CD4-positive, alpha-beta T cell treated with Interleukin-4 for 4 hours (primary cell): ENCODE data around the gene ALDH1B1.

Experiments
- DNase-seq: peaks from one replicate; pipeline ENCODE4 v3.0.0-alpha.2; 2020

Gene ALDH1B1

DNA sequence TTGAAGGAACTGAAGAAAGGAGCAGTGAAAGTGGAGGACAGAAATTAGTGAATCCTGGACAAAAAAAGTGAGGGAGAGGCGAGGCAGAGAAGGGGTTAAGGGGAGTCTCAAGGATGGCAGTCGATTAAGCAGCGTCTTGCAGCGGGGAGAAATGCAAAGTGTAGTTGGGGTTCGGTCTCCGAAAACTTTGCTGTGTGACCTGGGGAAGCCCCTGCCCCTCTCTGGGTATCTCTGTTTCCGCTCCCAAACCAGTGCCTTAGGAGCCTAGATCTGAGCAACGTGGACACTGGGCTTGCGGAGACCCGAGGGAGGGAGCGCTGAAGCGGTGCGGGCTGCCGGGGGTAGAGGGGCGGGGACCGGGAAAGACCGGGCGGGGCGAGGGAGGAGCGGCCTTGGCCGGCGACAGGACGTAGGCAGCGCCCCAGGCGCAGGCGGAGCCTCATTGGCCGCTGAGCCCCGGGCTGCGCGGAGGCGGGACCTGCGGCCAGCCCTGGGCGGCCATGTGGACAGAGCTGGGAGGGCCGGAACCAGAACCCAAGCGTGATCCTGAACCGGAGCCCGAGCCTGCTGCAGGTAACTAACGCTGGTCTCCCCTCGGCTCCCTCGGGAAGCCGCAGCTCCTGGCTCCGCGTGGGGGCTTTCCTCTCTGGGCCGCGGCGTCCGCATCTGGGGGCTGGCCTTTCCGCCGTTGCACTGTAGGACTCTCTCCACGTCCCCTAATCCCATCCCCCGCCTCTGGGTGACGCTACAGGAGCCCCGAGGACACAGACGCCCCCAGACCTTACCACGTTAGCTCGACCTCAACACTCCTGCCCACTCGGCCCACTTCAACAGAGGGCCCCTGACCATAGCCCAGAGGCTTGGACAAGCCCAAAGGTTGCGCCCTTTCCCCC is at the start of gene ALDH1B1:
Gene ALDH1B1, plus strand, starts transcription at position 468 of the 893 bp plus-strand sequence. CDS start 3,047 bp downstream, outside the sequence.
- DNase-seq = peak; percentile 44

DNA sequence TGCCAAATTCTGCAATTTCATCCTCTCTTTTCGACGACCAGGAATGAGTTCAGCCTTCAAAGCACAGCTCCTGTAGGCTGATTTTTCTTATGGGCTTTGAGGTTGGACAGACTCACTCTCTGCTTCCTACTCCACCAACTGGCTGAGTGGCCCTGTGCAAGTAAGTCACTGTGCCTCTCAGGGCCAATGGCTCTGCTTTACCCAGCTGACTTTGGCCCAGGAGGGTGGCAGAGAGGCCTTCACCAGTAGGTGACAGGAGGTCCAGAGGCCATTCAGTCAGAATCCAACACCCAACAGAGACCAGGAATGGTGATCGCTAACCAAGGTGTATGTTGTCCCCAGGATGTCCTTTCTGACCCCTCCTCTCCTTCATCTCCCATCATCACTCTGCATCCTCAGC is 49.5 kb upstream of the ALDH1B1 start:
- DNase-seq = no peak

DNA sequence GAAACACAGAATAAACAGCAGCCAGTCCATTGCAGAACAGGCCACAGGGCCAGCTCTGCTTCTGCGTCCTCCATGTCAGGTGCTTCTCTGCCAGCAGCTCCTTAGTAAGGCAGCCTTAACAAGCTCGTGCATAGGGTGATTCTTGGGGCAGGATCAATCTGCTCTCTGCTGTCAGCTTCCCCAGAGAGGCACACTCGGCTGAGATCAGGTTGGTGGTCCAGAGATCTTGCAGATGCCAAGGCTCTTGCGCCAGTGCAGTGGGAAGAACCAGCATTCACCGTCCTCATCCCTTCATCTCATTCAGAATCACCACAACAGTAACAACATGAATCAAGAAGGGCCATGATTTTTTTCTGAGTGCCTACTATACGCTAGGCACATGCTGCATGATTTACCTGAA is 49.0 kb upstream of the ALDH1B1 start:
- no peak for DNase-seq

DNA sequence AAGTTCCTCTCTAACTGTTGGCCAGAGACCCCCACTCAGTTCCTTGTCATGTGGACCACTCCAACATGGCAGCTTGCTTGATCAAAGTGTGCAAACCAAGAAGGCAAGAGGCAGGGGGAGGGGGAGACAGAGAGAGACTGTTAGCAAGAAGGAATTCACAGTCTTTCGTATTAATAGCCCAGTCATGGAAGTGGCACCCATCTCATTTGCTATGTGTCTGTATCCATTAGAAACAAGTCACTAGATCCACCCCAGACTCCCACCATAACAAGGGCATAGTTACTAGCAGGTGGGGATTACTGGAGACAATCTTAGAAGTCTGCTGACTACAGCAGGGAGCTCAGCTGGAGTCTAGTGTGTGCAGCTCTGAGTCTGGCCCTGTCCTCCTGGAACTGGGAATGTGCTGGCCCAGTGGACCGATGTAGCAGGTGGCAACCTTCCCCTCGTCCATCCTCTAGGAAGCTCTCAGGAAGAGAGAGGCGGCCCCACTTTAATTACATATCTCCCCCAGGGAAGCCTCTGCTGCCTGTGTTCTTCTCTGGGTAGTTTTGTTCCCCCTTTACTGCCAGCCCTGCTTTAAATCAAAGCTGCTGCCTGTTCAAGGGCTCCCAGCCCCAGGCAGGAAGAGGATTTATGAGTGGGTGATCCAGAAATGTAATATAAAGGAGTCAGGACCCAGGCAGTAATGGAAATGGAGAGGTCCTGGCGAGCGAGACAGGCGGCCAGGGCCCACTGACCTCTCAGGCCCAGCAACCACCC is 47.8 kb upstream of the ALDH1B1 start:
- DNase-seq = no peak

DNA sequence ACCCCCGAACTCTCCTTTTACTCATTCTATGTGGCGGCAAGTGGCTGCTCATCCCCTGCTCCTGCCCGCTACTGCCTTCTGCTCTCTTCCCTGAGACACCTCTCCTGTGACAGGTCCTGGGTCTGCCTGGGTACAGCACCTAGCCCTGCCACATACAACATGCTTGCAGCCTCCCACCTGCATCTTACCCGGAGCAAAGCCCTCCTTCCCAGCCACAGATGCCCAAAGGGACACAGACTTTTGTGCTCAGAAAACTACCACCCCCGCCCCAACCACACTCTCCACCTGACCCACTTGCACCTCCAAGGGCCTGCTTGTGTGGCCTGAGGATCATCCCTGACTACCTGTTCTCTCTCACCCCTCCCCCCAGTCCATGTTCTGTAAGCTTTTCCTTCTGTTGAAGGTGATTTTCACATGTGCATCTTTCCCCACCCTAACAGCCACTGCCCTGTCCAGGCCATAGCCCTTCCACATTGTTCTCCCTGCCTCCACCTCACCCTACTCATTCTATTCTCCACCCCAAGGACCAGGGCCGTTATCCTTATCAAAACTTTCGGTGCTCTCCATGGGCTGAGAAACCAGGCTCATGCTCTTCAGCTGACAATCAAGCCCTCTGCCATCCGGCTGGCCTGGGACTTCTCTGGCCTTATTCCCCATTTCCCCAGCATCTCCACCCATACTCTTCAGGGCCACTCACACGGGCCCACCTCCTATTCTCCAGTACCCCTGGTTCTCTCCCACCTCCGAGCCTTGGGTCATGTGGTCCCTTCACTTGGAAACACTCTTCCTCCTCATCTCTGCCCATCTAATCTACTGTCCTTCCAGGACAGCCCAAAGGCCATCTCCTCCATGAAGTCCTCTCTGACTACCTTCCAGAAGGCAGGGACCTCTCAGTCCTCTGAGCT is 46.4 kb upstream of the ALDH1B1 start:
- no peak for DNase-seq

DNA sequence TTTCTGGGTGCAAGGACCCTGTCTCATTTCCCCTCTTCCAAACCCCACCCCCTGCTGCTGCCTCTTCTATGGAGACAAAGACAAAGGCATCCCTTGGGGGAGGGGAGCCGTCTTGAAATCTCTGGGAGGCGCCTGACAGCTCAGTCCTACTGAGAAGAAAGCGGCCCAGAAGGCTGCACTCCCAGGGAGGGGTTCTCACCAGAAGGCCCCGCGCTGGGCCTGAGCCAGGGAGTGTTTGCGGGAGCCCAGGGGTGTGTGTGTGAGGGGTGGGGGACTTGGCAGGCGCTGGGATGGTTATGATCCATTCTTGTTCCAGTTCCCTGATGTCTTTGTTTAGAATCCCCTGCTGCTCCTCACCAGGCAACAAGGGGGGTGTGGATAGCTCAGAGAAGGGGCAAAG is 45.7 kb upstream of the ALDH1B1 start:
- DNase-seq = no peak

DNA sequence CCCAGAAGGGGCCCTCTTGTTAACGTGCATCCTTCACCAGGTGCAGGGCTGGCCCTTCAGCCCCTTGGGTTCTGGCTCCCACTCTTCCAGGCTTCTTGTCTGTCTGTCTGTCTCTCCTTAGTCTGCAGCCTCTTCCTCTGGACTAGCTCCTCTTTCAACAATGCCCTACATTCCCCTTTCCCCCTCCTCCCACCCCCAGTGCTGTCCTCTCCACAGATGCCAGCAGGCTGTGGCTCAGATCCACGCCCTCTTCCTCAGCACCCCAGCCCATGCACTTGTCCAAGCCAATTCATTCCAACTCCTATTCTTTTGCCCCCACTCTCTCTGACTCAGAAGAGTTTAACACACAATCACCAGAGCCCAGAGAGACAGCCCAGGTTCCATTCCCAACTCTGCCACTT is 45.2 kb upstream of the ALDH1B1 start:
- no peak for DNase-seq

DNA sequence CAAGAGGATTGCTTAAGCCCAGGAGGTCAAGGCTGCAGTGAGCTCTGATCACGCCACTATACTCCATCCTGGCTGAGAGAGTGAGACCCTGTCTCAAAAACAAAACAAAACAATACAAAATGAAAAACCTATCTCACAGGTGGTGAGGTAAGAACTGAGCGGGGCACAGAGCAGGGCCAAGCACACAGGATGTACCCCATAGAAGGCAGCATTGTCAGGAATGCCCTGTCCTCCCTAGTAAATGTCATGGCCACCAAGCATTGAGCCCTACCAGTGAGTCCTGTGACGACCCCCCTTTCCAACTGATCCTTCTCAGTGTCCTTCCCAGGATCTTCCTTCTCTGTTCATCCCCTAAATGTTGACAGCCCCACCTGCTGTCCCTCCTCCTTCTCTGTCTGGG is 44.6 kb upstream of the ALDH1B1 start:
- DNase-seq = no peak

DNA sequence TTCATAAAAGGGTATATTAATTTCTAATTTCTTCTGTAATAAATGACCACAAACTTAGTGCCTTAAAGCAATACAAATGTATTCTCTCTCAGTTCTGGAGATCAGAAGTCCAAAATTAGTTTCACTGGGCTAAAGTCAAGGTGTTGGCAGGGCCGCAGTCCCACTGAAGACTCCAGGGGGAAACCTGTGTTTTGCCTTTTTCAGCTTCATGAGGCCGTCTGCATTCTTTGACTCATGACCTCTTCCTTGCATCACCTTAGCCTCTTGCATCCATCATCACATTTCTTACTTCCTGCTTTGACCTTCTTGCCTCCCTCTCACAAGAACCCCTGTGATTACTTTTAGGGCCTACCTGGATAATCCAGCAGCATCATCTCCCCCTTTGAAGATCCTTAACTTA is 42.0 kb upstream of the ALDH1B1 start:
- no peak for DNase-seq

DNA sequence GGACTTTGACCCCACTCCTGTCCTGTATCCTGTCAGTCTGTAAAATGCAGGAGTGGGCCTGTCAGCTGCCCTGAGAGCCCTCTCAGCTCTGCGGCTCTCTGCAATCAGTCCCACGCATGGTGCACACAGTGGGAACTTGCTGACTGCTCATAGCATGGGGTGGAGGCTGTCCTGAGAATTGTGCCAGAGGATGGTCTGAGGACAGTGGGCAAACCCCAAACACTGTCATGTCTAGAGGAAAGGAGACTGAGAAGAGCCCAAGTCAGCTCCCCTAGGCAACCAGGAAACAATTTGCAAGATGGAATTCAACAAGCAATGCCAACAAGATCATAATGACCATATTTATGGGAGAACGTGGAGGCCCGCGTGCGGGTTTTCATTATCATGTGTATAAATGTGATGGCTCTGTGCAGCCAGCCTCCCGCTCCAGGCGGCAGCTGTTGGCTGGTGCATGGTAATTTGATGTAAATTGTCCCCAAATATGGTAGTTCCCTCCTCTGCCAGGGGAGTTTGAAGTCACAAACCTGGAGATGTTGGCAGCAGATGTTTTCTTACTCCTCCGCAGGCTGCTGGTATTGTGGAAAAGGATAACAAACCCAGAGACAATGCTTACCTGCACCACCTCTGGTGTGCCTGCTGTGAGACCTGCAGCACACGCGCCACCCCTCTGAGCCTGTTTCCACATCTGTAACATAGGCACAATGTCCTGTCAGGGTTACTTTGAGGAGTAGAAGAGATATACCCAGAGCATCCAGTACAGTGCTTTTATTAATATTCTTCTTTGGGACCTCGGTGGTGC is 39.8 kb upstream of the ALDH1B1 start:
- DNase-seq = no peak

DNA sequence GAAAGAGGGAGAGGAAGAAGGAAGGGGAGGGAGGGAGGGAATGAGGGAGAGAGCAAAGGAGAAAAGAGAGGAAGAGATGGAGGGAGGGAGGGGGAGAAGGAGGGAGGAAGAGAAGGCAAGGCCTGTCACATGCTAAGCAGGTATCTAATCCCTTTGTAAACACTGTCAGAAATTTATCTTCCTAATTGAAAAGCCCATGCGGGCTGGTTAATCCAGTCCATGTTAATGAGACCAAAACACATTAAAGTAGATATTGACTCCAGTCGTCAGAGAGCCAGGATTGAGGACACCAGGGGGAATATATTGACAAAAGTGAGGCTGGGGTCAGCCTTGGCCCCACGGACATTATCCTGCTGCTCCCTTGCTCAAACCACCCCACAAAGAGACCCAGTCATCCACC is 37.4 kb upstream of the ALDH1B1 start:
- no peak for DNase-seq

DNA sequence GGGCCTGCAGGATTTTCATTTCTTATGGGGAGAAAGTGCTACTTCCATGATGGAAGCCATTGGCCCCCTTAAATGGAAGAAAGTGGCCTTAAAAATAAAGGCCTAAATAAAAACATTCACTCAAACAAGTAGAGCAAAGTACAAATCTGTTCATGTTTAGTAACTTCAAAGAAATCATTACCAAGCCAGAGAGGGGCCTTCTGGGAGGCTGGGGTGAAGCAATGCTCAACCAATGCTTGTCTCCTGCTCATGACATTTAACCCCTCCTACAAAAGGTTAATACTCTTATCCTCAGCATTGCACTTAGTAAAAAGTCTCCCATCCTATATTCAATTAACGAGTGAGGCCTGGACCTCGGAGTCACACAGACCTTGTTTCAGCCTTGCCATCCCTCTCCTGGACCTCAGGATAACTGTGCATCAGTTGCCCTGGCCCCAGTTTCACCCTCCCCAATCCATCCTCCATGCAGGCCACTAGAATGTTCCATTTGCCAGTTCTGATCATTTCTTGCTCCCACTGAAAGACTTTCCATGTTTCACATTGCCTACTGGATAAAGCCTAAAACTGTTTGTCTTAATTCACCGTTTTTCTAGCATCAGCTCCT is 36.9 kb upstream of the ALDH1B1 start:
- no peak for DNase-seq

DNA sequence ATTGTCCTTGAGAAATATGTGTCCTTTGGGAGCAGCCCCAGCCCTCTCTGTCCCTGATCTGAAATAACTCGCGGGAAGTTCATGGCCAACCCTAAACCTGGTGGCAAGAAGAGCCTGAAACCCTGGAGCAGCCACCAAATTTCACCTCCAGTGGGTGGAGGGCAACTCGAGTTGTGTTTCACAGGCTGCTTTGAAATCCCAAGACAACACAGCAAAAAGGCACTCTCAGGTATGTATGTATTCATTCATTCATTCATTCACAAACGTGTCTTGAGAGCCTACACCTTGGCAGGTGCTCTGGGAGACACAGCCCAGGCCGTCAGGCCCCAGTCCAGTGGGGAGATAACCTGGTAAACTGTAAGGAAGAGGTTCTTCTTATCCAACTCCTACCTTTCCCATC is 35.7 kb upstream of the ALDH1B1 start:
- no peak for DNase-seq

DNA sequence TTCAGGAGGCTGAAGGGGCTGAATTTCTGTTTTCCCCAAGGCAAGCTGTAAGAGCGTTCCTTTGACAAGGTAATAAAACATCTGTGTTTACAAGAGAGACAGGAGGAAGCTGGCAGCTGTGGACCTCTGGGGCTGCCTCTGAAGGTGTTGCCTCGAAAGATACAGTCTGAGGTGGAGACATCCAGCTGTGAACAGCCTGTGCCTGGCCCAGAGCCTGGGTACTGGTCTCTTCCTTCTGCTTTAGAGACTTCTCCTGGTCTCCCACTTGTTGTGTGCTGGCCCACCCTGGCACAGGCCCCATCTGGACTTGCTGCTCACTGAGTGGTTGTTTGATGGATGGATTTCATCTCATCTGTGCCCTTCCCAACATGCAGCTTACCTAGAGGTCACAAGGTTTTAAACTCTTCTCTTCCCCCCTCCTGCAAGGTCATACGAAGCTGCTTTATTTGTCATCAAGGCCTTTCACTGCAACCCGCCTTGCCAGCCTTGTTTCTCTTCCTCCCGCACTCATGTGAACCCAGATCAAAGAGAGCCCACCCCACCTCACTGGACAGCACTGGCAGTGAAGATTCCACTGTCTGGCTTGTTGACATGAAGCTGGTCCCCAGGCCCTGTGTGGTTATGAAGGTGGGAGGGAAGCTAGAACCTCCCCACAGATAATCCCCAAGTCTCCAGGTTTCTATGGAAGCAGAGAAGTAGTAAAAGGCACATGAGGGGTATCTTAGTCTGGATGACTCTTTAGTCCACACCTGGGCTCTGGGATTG is 35.0 kb upstream of the ALDH1B1 start:
- no peak for DNase-seq

DNA sequence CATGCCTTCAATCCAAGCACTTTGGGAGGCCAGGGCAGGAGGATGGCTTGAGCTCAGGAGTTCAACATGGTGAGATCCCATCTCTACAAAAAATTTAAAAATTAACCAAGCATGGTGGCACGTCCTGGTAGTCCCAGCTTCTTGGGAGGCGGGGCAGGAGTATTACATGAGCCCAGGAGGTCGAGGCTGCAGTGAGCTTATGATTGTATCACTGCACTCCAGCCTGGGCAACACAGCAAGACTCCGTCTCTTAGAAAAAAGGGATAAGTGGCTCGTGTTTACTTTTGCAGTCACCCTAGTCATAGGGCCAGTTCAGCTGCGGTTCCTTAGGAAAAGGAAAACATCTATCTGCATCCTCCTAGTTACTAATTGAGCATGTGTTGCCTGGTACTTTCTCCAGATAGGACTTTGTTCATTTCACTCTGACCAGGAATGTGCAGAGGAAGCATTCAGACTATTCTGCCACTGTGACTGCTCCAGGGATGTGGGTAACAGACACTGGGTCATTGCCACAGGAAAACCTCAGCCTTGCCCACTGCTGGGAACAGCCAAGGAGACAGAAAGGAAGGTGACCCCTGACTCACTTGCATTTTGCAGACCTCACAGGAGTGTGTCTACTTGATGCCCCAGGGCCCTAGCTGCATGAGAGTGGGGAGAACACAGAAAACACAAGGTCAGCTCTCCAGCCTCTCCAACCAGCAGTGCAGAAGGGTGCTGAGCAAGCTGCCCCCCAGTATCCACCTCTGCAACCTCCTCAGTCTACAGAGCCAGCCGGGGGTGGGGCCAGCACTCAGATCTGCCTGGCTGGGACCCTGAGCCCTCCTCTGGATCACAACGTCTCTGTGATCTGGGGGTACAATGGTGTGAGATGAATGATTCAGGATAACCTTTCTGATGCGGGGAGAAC is 33.9 kb upstream of the ALDH1B1 start:
- no peak for DNase-seq

DNA sequence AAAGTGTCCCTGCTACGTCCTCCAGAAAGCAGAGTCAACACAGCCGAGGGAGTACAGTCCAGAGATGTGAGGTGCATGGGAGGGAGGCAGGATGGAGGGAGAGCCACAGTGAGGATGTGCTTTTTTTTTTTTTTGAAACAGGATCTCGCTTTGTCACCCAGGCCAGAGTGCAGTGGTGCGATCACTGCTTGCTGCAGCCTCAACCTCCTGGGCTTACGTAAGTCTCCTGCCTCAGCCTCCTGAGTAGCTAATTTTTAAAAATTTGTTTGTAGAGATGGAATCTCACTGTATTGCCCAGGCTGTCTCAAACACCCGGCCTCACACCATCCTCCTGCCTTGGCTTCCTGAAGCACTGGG is 33.2 kb upstream of the ALDH1B1 start:
- no peak for DNase-seq

DNA sequence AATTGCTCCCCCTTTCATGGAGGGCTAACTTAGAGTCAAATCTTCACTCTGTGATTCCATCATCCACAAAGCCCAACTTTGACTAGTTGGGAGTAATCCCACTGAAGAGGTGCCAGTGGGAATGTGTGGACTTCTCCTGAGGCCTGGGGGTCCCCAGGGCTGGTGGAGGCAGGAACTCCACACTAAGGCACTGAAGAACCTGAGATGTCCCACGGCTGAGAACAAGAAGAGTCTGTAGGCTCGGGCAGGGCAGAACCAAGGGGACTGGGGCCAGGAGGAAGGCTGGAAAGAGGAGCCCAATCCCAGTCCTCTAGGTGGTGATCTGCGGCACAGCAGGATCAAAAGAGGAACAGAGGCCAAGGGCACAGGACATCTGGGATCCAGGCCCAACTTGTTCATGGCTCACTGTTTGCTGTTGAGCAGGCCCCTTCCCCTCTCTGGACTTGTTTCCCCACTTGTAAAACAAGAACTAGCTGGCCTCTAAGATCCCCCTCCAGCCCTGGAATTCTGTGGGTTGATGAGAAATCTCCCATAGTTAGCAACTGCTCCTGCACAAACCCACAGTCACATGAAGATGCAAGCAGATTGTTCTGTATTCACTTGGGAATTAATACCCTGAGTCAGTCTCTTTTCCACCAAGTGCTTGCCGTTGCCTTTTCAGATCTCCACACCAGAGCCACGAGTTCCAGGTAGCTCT is 32.7 kb upstream of the ALDH1B1 start:
- no peak for DNase-seq

DNA sequence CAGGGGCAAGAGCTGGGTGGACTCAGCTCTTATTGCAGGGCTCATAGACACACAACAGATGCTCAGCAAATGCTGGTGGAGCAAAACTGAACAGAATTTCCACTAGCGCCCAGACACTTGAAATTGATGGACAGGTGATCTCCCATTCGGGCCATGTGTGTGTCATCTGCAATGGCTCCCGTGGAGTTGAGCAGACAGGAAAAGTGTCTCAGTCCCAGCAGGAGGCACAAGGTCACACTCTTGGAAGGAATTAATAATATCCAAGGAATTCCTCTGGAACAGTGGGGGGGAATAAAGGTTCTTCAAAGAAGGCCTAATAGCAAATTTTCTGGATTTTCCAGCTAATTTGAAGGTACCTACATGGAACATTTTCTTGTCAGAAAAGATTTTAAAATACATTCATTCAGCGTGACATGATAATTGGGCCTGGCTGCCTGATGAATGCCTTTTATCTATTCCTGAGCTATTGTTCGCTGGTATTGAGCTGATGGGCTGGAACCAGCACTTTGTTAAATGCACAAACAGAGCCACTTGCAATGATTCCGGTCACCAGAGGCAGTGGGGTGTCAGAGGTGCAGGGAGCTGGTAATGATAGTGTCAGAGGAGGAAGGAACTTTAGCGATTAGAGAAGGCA is 31.5 kb upstream of the ALDH1B1 start:
- DNase-seq = no peak

DNA sequence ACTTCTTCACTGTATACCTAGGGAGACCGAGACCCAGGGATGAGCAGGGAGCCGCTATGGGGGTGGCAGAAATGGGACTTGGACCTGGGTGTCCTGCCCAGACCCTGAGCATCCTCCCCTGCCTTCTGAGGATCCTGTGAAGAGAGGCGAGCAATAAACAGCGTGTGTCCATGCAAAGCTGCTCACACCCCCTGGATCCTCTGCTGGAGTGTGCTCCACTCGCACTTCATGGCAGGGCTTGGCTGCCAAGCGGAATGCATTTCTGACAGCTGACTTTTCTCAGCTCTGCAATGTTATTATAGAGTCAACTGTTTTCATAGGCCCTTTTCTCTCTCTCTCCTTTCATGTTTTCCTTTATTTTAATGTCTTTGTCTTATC is 31.0 kb upstream of the ALDH1B1 start:
- DNase-seq = no peak
